K562 (cell line): ENCODE results near the gene ITSN2. TPM values are rescaled to one million over a fixed set of nuclear protein-coding genes. Genes with fewer than 3 reads are reported as not detected.

Source experiments
- ATAC-seq: fragments of 200-7000 bp; cut with Tn5 transposase; 3 replicates; pipeline ENCODE4 v1.9.1; 2020; ENCODE audit warnings: moderate library complexity
- BruUV-seq: library from RNA; stranded (reverse); fragments of 400-500 nt; replicated peaks from 2 replicates; lab custom pipeline; 2021; lab: Mats Ljungman, UMichigan
- CTCF ChIA-PET: fragments of 300-600 bp; formaldehyde crosslinking; extraction: SDS; loops from one replicate; lab custom pipeline; 2021; ENCODE audit warnings: low intra/inter-chr PET ratio; lab: Yijun Ruan, JAX
- POLR2A ChIA-PET: fragments of 300-600, 350-650 bp; sonication (Branson Sonifier 250); formaldehyde crosslinking; extraction: SDS; loops from one replicate; lab custom pipeline; 2021; ENCODE audit warnings: antibody characterized with exemption, inconsistent platforms; lab: Yijun Ruan, JAX
- DNase-seq, 4 experiments: peaks; one replicate each; pipeline versions ENCODE4 v3.0.0 to v3.0.0-alpha.2; 2011 to 2018; ENCODE audit warnings: low spot score in 3 of 4, mixed read lengths in 3 of 4; ENCODE audit errors: extremely low read depth in 1 of 4
- FAIRE-seq: peaks from 2 replicates; lab custom pipeline; 2011; peaks lifted over from hg19 to GRCh38; lab: Jason Lieb, UNC
- H2AFZ ChIP-seq: 2 replicates; pipeline ENCODE4 v1.6.0; 2011; ENCODE audit warnings: low read depth, low read length, control low read depth, inconsistent platforms
- H3K27ac ChIP-seq: fragments of 200-600 bp; 3 replicates; pipeline ENCODE4 v1.8.0; 2011; ENCODE audit warnings: low read depth, mild to moderate bottlenecking, control low read depth, inconsistent platforms, low read length, moderate library complexity, mixed read lengths; ENCODE audit errors: extremely low read depth
- H3K27me3 ChIP-seq, 2 experiments: fragments of 300-600 bp in 1 of 2; 2 replicates in 1 of 2; 3 replicates in 1 of 2; pipeline versions ENCODE4 v1.6.0 to v1.8.0; 2011; ENCODE audit warnings: inconsistent platforms in 2 of 2, low read length in 2 of 2, mild to moderate bottlenecking in 1 of 2, mixed read lengths in 1 of 2, moderate library complexity in 1 of 2; ENCODE audit not compliant: control insufficient read depth in 2 of 2, insufficient read depth in 2 of 2
- H3K36me3 ChIP-seq: fragments of 300-600 bp; 3 replicates; pipeline ENCODE4 v1.8.0; 2011; ENCODE audit warnings: mild to moderate bottlenecking, low read length, inconsistent platforms; ENCODE audit not compliant: control insufficient read depth, insufficient read depth
- H3K4me1 ChIP-seq, 2 experiments: fragments of 200-600 bp in 1 of 2; replicated peaks in 1 of 2; 2 replicates in 1 of 2; 3 replicates in 1 of 2; pipeline versions ENCODE4 v1.5.1 to v1.8.0; 2011; ENCODE audit warnings: inconsistent platforms in 2 of 2, low read length in 2 of 2, mild to moderate bottlenecking in 1 of 2, mixed read lengths in 1 of 2, moderate library complexity in 1 of 2; ENCODE audit not compliant: control insufficient read depth in 2 of 2, insufficient read depth in 2 of 2
- H3K4me2 ChIP-seq: 2 replicates; pipeline ENCODE4 v1.6.1; 2011; ENCODE audit warnings: low read length, control low read depth, inconsistent platforms, mixed read lengths; ENCODE audit not compliant: insufficient read depth
- H3K4me3 ChIP-seq: fragments of 200-600 bp; sonication (generic), shearing (Covaris generic); 2 replicates; pipeline ENCODE4 v1.5.1; 2016; ENCODE audit warnings: control low read depth, inconsistent platforms
- H3K79me2 ChIP-seq: fragments of 200-600 bp; 3 replicates; pipeline ENCODE4 v1.8.0; 2011; ENCODE audit warnings: low read length, inconsistent platforms; ENCODE audit not compliant: control insufficient read depth, insufficient read depth
- H3K9ac ChIP-seq, 2 experiments: 2 replicates each; pipeline versions ENCODE4 v1.6.0 to v1.6.1; 2011; ENCODE audit warnings: low read depth in 2 of 2, low read length in 2 of 2, control low read depth in 1 of 2, inconsistent platforms in 1 of 2, mild to moderate bottlenecking in 1 of 2, mixed read lengths in 1 of 2; ENCODE audit not compliant: insufficient read depth in 1 of 2
- H3K9me1 ChIP-seq: one replicate; pipeline ENCODE4 v1.6.0; 2011; ENCODE audit warnings: inconsistent platforms, mild to moderate bottlenecking, low read length, moderate library complexity; ENCODE audit not compliant: control insufficient read depth, insufficient read depth
- H3K9me3 ChIP-seq: replicated peaks from 2 replicates; pipeline ENCODE4 v1.5.1; 2011; ENCODE audit warnings: low read depth, low read length, inconsistent platforms; ENCODE audit not compliant: control insufficient read depth, insufficient read depth
- H4K20me1 ChIP-seq: replicated peaks from 2 replicates; pipeline ENCODE4 v1.6.1; 2011; ENCODE audit warnings: low read length, inconsistent platforms, mixed read lengths; ENCODE audit not compliant: control insufficient read depth, insufficient read depth
- CC2D1A ChIP-seq: fragments of 450-650 bp; IDR thresholded peaks from 2 replicates; pipeline ENCODE4 v1.6.1; 2017; ENCODE audit warnings: mild to moderate bottlenecking
- CSDE1 ChIP-seq, 2 experiments: fragments of 450-650 bp; IDR thresholded peaks; 2 replicates each; pipeline ENCODE4 v1.6.1; 2016; ENCODE audit warnings: mild to moderate bottlenecking in 1 of 2
- FOXM1 ChIP-seq, 2 experiments: fragments of 450-650 bp in 1 of 2; sonication (generic) in 1 of 2; formaldehyde crosslinking in 1 of 2; IDR thresholded peaks; 2 replicates each; pipeline versions ENCODE4 v1.6.1 to v1.9.0; 2017 to 2022; ENCODE audit warnings: low read depth in 2 of 2, mild to moderate bottlenecking in 2 of 2, missing genetic modification reagents in 1 of 2, moderate library complexity in 1 of 2
- HEY1 ChIP-seq: fragments of 250-450 bp; sonication (Bioruptor Pico); IDR thresholded peaks from 2 replicates; pipeline ENCODE4 v1.5.0; 2020; ENCODE audit warnings: mild to moderate bottlenecking, moderate library complexity, borderline replicate concordance
- NFE2 ChIP-seq: IDR thresholded peaks from 2 replicates; pipeline ENCODE4 v1.6.1; 2014; ENCODE audit warnings: antibody characterized with exemption, low read depth
- PML ChIP-seq: IDR thresholded peaks from 2 replicates; pipeline ENCODE4 v1.6.1; 2012; ENCODE audit warnings: low read length, inconsistent platforms
- SPI1 ChIP-seq: IDR thresholded peaks from 2 replicates; pipeline ENCODE4 v1.6.1; 2011; ENCODE audit warnings: low read depth, low read length, control low read depth, borderline replicate concordance
- ZNF217 ChIP-seq: sonication (generic); formaldehyde crosslinking; IDR thresholded peaks from 2 replicates; pipeline ENCODE4 v1.8.0; 2022; ENCODE audit warnings: mild to moderate bottlenecking, missing genetic modification reagents
- WGBS: fragments of 100-300 bp; shearing (Covaris generic); methylation state at CpG from one replicate; pipeline ENCODE4 v1.1.6; 2016; ENCODE audit warnings: low coverage, mixed read lengths; ENCODE audit not compliant: insufficient coverage; ENCODE audit errors: missing lambda C conversion rate; 5-methylcytosine and 5-hydroxymethylcytosine counted together
- in situ Hi-C: fragments of 300-500 bp; cut with MboI; formaldehyde crosslinking; loops from 4 replicates; pipeline ENCODE4 v1.15.0; 2018; ENCODE audit warnings: inconsistent platforms, mixed read lengths
- intact Hi-C: fragments of 100-400 bp; cut with micrococcal nuclease; formaldehyde crosslinking; loops from 2 replicates; pipeline ENCODE4 v1.14.2; 2022
- polyA plus RNA-seq, 8 experiments: library from polyadenylated mRNA; depleted of rRNA in 4 of 8; stranded (reverse) in 5 of 8; unstranded in 3 of 8; fragments of >200 nt; fragmentation: Nextera tagmentation in 2 of 8; fragmentation: Illumina TruSeq in 1 of 8; extraction: Ambion mirVana in 2 of 8; extraction: Trizol in 1 of 8; gene quantifications; 2 replicates each; pipeline versions ENCODE4 v1.2.1 to v1.2.3, GENCODE V29; 2011 to 2014; ENCODE audit warnings: inconsistent platforms in 1 of 8, missing spikeins in 1 of 8
- total RNA-seq, 7 experiments: library from RNA; depleted of rRNA in 6 of 7; stranded (reverse); fragments of >200 nt in 6 of 7; fragmentation: Illumina TruSeq in 2 of 7; extraction: Trizol in 2 of 7; gene quantifications; 2 replicates each; pipeline versions ENCODE4 v1.2.1 to v1.2.3, GENCODE V29; 2011 to 2021; ENCODE audit warnings: low replicate concordance in 1 of 7
- TF ChIP-seq, protein P1 (sequence below): sonication (generic); formaldehyde crosslinking; IDR thresholded peaks from 2 replicates; pipeline ENCODE4 v1.8.1; 2022; ENCODE audit warnings: missing genetic modification reagents
- TF ChIP-seq, protein P2 (sequence below), 2 experiments: fragments of 450-650 bp; conservative IDR thresholded peaks; 2 replicates each; pipeline ENCODE4 v1.6.1; 2017; ENCODE audit warnings: mild to moderate bottlenecking in 2 of 2, moderate library complexity in 2 of 2
- TF ChIP-seq, protein P3 (sequence below): sonication (generic); formaldehyde crosslinking; IDR thresholded peaks from 2 replicates; pipeline ENCODE4 v1.5.0; 2020; ENCODE audit warnings: missing genetic modification reagents

The ITSN2 gene
- total and polyA plus RNA-seq, 9 of the 15 experiments (the other 6 are each of a cell fraction or from before 2014, with no cell fraction given) = 6.6 to 19.9 (median 15.2) TPM

DNA sequence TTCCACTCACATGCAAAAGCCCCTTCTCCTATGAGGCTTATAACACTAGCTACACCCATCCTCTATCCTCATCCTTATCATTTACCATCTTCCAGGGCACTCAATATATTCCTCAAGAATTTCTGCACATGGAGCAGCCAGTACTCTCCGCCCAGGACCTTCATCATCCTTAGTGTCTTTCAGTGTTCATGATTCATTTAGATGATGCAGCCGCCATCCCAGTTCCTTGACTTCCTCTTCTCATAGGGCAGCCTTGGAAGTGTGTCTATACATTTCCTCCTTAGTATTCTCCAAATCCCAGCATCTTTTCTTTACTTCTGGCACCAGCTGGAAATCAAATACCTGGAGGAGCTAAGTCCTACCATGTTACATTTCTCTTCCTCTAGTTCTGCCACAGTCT lies 3.0 kb upstream of the ITSN2 start:
- Histone ChIP-seq H3K36me3 (no peaks in the 10 kb centered on the region), H2AFZ (peak overlapping the region; percentile 47; the same call in 1 of the 2 replicates), H3K9me3 (no peaks in the 10 kb centered on the region), H3K4me2 (no peak overlapping the region), H3K9me1 (no peaks in the 10 kb centered on the region), H3K4me3 (no peak overlapping the region), H3K27me3 (no peaks in the 10 kb centered on the region), H3K4me1 (peaks cover 21 to 26% of the 10 kb centered on the region in 2 experiments), H3K27ac (no peak overlapping the region), H3K9ac (no peak overlapping the region), H4K20me1 (no peaks in the 10 kb centered on the region)
- POLR2A ChIA-PET = interaction anchor here (0.6 to 1.0 kb wide), 2 partner anchors 11 to 527 kb away, joined by 3 to 5 read pairs; no protein-coding TSS in a partner anchor
- DNase-seq (no peak), FAIRE-seq (no peak)
- no TSS peak for BruUV-seq
- 55% methylated on average over 2 of the region's 2 CpGs for WGBS
- in situ Hi-C loops = no loop called here
- TF ChIP-seq PML (no peak), SPI1 (0 out of 2 replicates have a peak, but pooled peaks have one; percentile 34)
- TF ChIP-seq, protein P1, sequence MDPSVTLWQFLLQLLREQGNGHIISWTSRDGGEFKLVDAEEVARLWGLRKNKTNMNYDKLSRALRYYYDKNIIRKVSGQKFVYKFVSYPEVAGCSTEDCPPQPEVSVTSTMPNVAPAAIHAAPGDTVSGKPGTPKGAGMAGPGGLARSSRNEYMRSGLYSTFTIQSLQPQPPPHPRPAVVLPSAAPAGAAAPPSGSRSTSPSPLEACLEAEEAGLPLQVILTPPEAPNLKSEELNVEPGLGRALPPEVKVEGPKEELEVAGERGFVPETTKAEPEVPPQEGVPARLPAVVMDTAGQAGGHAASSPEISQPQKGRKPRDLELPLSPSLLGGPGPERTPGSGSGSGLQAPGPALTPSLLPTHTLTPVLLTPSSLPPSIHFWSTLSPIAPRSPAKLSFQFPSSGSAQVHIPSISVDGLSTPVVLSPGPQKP = no peak
- TF ChIP-seq, all 486 proteins: peak for 1
- H3K79me2 ChIP-seq = peaks cover 15% of the 10 kb centered on the region; the same call in 2 of the 3 replicates
- CTCF ChIA-PET = no interaction called here
- no peak for ATAC-seq
- intact Hi-C loops = no loop called here

DNA sequence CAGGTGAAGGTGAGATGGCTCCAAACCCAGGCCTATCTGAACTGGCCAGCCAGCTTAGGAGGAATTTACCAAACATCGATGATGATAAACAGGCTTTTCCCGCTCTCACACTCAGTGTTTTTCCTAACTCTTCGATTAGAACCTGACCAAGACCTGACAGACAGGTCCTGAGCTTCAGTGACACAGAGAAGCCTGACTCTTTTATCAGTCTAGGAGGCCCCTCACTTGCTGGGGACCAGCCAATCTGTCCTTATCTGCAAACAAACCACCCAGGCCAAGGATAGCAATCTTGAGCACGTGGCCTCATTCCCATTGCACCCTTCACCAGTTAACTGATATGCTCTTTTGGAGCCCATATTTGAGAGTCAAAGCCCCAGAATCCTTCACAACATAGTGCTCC lies 1.9 kb upstream of the ITSN2 start:
- WGBS = 2% methylated on average over 4 of the region's 4 CpGs
- Histone ChIP-seq H3K4me3 (no peak overlapping the region), H3K4me2 (peak overlapping the region; percentile 42), H3K9me1 (no peaks in the 10 kb centered on the region), H3K9me3 (no peaks in the 10 kb centered on the region), H3K79me2 (peaks cover 24% of the 10 kb centered on the region; the same call in 2 of the 3 replicates), H3K27ac (no peak overlapping the region), H3K4me1 (peaks cover 21 to 29% of the 10 kb centered on the region in 2 experiments), H2AFZ (0 out of 2 replicates have a peak overlapping the region, but pooled peaks have one; percentile 25), H4K20me1 (no peaks in the 10 kb centered on the region), H3K9ac (peak overlapping the region in 1 of 2 experiments; percentile 38; a peak in 1 of 4 replicates), H3K36me3 (no peaks in the 10 kb centered on the region; the same call in 2 of the 3 replicates), H3K27me3 (no peaks in the 10 kb centered on the region)
- intact Hi-C loops (no loop called here), in situ Hi-C loops (no loop called here)
- FAIRE-seq = peak; percentile 42
- ChIA-PET CTCF (no interaction called here), POLR2A (no interaction called here)
- DNase-seq = peak in 2 of 4 experiments; percentile 30 to 45
- no TSS peak for BruUV-seq
- no peak for ATAC-seq
- no peak for TF ChIP-seq NFE2
- TF ChIP-seq CSDE1 (IDR thresholded peaks at IDR 0.05) = no peak
- TF ChIP-seq, protein P2, sequence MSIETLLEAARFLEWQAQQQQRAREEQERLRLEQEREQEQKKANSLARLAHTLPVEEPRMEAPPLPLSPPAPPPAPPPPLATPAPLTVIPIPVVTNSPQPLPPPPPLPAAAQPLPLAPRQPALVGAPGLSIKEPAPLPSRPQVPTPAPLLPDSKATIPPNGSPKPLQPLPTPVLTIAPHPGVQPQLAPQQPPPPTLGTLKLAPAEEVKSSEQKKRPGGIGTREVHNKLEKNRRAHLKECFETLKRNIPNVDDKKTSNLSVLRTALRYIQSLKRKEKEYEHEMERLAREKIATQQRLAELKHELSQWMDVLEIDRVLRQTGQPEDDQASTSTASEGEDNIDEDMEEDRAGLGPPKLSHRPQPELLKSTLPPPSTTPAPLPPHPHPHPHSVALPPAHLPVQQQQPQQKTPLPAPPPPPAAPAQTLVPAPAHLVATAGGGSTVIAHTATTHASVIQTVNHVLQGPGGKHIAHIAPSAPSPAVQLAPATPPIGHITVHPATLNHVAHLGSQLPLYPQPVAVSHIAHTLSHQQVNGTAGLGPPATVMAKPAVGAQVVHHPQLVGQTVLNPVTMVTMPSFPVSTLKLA (conservative IDR thresholded peaks at IDR 0.05) = 0 out of 4 replicates have a peak, but pooled peaks of 1 of the 2 experiments have one; percentile 19
- TF ChIP-seq FOXM1 (IDR thresholded peaks at IDR 0.05; ENCODE audit: low read depth) = no peak
- no peak for TF ChIP-seq FOXM1 (CRISPR knock-in tag; IDR thresholded peaks at IDR 0.05; ENCODE audit: low read depth)
- TF ChIP-seq CC2D1A = no peak
- 0 out of 2 replicates have a peak, but pooled peaks have one; percentile 30 for TF ChIP-seq HEY1 (CRISPR knock-in tag)
- TF ChIP-seq, protein P3, sequence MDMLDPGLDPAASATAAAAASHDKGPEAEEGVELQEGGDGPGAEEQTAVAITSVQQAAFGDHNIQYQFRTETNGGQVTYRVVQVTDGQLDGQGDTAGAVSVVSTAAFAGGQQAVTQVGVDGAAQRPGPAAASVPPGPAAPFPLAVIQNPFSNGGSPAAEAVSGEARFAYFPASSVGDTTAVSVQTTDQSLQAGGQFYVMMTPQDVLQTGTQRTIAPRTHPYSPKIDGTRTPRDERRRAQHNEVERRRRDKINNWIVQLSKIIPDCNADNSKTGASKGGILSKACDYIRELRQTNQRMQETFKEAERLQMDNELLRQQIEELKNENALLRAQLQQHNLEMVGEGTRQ (CRISPR knock-in tag) = peak; percentile 61
- no peak for TF ChIP-seq ZNF217 (CRISPR knock-in tag)
